Measurements from ENCODE around the gene PIGU. TPM values are rescaled to one million over a fixed set of nuclear protein-coding genes. Genes with fewer than 3 reads are reported as not detected.
"Not testable (repeated sequence)": the region's sequence is repeated elsewhere in the genome, so short reads cannot be mapped to it uniquely, and the experiment has no call there.

The PIGU gene
- total RNA-seq, 1 donor from 2014 or later, result 17.7 TPM

- no peak for DNase-seq (ENCODE audit: extremely low read depth, low read depth, low spot score)
These were observed 30.3 kb upstream of the PIGU start for GRCh38 chr20:34706912-34707784.

GRCh38 chr20:34706302-34706875 lies 29.5 kb upstream of the PIGU start:
- no peak for DNase-seq (ENCODE audit: extremely low read depth, low read depth, low spot score)

DNA sequence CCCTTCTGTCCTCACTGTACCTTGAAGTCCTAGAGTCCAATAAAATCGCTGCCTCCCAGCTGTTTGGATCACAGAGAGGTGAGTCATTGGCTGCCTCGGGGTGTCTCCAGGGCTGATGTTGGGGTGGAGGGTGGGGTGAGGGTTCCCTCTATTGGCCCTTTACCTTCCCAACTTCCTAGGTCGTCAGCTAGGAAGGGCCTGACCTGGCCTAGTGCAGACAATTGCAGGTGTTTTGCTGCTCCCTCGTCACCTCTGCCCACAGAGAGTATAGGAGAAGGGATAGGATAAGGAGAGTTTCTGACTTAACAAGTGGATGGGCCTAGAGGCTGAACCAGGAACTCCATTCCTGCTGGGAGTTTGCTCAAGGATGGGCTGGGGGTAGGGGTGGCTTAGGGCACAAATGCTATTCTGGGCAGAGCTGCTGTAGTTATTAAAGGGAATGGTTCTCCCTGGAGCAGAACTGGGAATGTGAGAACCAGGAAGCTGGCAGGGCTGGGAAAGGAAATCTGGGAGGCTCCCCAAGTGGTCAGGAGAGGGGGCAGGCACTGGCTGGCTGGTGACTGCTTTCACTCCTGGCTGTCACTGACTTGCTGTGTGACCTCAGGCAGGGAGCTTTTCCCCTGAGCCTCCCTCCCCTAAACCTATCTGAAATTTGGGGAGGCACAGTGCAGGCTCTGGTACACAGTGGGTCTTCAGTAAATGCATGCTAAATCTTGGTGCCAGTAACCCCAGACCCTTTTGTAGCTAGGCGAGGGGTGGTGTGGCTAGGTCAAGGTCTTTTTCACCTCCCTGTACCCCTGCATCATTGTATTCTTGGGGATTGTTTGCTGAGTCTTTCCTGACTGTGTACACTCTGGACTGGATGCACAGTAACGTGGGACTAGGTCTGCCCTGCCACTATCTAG lies 28.8 kb upstream of the PIGU start:
- no peak for DNase-seq (ENCODE audit: extremely low read depth, low read depth, low spot score)

- no peak for DNase-seq (ENCODE audit: extremely low read depth, low read depth, low spot score)
These were observed 28.1 kb upstream of the PIGU start for GRCh38 chr20:34705008-34705396.

GRCh38 chr20:34704177-34705007 lies 27.5 kb upstream of the PIGU start, which contains the start of gene TP53INP2:
TSS of gene TP53INP2 (plus strand) at chr20:34704344. CDS start at chr20:34708740, 4,396 bp downstream.
- DNase-seq (ENCODE audit: extremely low read depth, low read depth, low spot score), result no peak

DNA sequence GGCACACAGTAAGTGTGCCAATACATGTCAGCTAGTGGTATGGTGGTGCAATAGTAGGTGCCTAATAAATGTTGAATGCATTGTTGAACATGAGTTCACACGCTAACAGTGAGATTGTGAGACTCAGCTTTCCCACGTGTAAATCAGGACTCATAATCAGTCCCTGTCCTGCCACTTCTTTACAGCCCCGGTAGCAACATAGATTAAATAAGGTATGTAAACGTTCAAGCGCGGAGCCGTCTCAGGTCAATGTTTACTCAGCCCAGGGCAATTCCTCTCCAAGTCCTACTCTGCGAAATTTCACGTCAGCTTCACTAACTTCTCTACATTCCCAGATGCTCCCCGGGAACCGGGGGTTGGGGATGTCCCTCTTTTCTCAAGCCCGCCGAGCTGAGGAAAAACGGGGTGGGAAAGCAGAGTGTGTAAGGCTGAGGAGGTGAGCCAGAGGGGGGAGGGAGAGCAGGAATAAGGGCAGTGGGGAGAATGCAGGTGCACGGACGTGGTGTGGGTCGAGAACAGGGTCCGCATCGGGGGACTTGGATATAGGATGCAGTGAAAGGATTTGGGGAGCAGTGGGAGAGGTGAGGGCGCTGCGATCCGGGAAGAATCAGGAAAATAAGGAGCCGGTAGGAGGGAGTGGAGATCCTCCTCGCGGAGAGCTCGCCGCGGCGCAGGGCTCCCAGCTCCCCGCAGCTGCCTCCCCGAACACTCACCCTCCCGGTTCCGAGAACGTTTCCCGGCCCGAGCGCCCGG lies 26.7 kb upstream of the PIGU start:
- DNase-seq (ENCODE audit: extremely low read depth, low read depth, low spot score), result no peak

DNA sequence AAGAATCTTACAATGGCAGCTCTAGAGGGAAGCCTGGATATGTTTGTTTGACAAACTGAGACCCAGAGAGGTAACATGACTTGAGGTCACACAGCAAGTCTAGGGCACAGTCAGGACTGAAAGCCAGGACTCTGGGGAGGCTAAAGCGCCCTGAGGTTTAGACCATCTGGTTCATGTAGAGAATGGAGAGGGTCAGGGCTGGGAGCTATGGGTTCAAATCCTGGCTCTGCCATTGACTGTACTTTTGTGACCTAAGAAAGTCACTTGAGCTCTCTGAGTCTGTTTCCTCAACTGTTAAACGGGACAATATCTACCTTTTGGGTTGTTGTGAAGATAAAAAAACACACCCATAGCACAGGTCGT lies 26.1 kb upstream of the PIGU start:
- DNase-seq (ENCODE audit: extremely low read depth, low read depth, low spot score), result no peak

- no peak for DNase-seq (ENCODE audit: extremely low read depth, low read depth, low spot score)
These were observed 24.7 kb upstream of the PIGU start for GRCh38 chr20:34701405-34702085.

- DNase-seq (ENCODE audit: extremely low read depth, low read depth, low spot score), result no peak
These were observed 16.5 kb upstream of the PIGU start for GRCh38 chr20:34693414-34693813.

DNA sequence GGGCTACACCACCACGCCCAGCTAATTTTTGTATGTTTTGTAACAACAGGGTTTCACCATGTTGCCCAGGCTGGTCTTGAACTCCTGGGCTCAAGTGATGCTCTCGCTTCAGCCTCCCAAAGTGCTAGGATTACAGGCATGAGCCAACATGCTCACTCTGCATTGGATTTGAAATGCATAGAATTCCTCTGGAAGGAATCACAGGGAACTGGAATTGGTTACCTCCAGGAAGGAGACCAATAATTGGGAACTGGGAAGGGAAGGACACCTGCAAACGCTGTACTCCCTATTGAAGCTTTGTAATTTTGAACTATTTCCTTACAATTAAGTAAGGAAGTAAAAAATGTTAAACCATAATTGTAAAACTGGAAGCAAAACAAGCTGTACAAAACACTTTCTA lies 14.9 kb upstream of the PIGU start:
- no peak for DNase-seq (ENCODE audit: extremely low read depth, low read depth, low spot score)

DNA sequence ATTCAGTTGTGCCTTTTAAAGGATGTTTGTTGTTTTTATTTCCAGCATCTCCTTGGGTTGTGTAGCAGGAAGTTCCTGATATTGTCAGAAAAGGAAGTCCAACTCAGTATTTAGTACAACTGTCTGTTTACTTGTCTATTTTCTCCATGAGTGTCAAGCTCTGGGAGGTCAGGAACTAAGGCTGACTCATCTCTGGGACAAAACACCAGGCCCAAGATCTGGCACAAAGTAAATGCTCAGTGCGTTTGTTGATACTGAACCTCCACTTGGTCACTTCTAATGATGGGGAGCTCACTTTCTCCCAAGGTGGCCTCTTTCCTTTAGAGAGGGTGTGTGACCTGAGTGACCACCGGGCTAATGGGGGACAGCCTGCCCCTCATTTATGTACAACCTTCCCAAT lies 12.6 kb upstream of the PIGU start:
- no peak for DNase-seq (ENCODE audit: extremely low read depth, low read depth, low spot score)

DNA sequence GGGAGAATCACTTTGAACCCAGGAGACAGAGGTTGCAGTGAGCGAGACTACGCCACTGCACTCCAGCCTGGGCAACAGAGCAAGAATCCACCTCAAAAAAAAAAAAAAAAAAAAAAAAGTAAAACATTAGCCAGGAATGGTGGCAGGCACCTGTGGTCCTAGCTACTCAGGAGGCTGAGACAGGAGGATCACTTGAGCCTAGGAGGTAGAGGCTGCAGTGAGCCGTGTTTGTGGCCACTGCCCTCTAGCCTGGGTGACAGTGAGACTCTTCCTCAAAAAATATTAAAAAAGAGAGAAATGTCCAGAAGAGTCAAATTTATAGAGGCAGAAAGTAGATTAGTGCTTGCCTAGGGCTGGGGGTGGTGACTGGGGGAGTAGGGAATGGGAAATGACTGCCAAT lies 6.8 kb upstream of the PIGU start:
- DNase-seq (ENCODE audit: extremely low read depth, low read depth, low spot score), result no peak

DNA sequence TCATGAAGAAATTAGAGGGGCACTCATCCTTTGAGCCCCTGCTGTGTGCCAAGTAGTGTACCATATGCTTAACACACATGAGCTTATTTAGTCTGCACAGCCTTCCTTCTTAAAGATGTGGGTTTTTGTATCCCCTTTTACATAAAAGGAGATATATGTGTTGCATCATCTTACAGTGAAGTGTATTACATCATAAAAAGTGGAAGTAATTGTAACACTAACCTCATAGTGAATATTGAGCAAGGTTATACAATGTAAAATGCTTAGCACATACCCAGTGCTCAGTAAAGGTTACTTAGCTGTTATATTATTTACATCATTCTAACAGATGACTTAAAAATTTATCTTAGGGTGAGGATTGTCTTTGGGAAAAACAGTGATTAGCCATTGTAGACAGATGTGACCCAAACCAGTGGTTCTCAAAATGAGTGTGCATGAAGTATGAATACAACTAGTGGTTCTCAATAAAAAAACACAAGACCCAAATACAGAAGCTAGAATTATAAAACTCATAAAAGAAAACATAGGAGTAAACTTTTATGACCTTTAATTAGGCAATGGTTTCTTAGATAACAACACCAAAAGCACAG lies 3.8 kb upstream of the PIGU start:
- no peak for DNase-seq (ENCODE audit: extremely low read depth, low read depth, low spot score)

DNA sequence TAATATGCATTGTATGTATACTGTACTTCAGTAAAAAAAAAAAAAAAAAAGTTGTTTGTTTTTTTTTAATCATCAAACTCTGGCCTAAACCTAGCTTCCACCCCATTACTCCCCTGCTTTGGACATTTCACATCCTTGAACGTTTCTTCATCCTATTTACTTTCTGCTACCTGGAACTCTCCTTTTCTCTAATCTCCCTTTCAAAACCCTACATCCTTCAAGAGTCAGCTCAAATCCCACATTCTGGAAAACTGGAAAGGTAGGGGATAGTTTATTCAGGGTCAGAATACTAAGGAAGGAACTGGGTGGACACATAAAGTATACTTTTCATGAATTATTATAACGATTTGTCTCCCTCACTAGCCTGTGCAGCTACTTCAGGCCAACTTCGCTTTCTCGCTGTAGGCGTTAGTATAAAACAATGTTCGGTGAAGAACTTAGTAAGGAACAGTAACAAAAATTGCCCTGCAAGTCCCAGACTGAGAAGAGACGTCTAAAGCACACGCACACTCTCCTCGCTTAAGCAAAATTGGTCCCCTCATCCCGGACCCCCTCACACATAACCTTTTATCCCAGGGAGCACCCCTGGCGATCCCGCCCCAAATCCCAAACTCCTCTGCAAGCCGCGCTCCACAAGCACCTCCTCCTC lies 775 bp downstream of the PIGU start:
- no peak for DNase-seq (ENCODE audit: extremely low read depth, low read depth, low spot score)

- DNase-seq (ENCODE audit: extremely low read depth, low read depth, low spot score), result no peak
These were observed 1.3 kb downstream of the PIGU start for GRCh38 chr20:34675561-34675960.

- DNase-seq (ENCODE audit: extremely low read depth, low read depth, low spot score), result no peak
These were observed 3.5 kb downstream of the PIGU start for GRCh38 chr20:34673412-34673811.

DNA sequence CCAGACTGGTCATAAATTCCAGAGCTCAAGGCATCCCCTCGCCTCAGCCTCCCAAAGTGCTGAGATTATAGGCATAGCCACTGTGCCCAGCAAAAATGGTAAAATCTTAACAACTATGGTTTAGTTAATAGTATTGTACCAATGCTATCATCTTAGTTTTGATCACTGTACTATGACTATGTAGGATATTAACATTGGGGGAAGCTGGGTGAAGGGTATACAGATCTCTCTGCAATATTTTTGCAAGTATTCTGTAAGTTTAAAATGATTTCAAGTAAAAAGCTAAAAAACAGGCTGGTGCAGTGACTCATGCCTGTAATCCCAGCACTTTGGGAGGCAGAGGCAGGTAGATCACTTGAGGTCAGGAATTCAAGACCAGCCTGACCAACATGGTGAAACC lies 7.8 kb downstream of the PIGU start:
- DNase-seq (ENCODE audit: extremely low read depth, low read depth, low spot score), result no peak

DNA sequence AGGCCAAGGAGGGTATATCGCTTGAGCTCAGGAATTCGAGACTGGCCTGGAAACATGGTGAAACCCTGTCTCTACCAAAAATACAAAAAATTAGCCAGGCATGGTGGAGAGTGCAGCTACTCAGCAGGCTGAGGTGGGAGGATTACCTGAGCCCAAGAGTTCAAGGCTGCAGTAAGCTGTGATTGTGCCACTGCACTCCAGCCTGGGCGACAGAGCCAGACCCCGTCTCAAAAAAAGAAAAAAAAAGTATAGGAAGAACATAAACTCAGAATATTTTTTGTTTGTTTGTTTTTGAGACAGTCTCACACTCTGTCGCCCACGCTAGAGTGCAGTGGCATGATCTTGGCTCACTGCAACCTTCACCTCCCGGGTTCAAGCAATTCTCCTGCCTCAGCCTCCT lies 12.1 kb downstream of the PIGU start:
- DNase-seq (ENCODE audit: extremely low read depth, low read depth, low spot score), result not testable (repeated sequence)
